Keratinocyte (primary cell): ENCODE measurements around the gene NR1H4. TPM values are rescaled to one million over a fixed set of nuclear protein-coding genes. Genes with fewer than 3 reads are reported as not detected.

ENCODE experiments used
- DNase-seq: peaks from one replicate; pipeline ENCODE4 v3.0.0-alpha.2; 2011; ENCODE audit warnings: low read depth, missing footprints, low spot score
- FAIRE-seq: peaks from 2 replicates; lab custom pipeline; 2011; peaks lifted over from hg19 to GRCh38; lab: Jason Lieb, UNC
- H2AFZ ChIP-seq: 2 replicates; pipeline ENCODE4 v1.6.0; 2012; ENCODE audit warnings: low read length, control low read depth, inconsistent platforms; ENCODE audit not compliant: control insufficient read depth
- H3K27ac ChIP-seq: 2 replicates; pipeline ENCODE4 v1.5.1; 2011; ENCODE audit warnings: low read length; ENCODE audit not compliant: control insufficient read depth, insufficient read depth
- H3K27me3 ChIP-seq: 3 replicates; pipeline ENCODE4 v1.6.0; 2011; ENCODE audit warnings: low read length; ENCODE audit not compliant: control insufficient read depth, insufficient read depth; ENCODE audit errors: extremely low read depth
- H3K36me3 ChIP-seq, 2 experiments: 2 replicates in 1 of 2; 3 replicates in 1 of 2; pipeline ENCODE4 v1.5.1; 2011; ENCODE audit warnings: low read length in 2 of 2, mild to moderate bottlenecking in 1 of 2; ENCODE audit not compliant: control insufficient read depth in 2 of 2, insufficient read depth in 2 of 2; ENCODE audit errors: extremely low read depth in 1 of 2
- H3K4me1 ChIP-seq: 3 replicates; pipeline ENCODE4 v1.5.1; 2011; ENCODE audit warnings: low read length; ENCODE audit not compliant: control insufficient read depth, insufficient read depth; ENCODE audit errors: extremely low read depth
- H3K4me2 ChIP-seq: 3 replicates; pipeline ENCODE4 v1.6.0; 2011; ENCODE audit warnings: low read depth, low read length; ENCODE audit not compliant: control insufficient read depth, insufficient read depth; ENCODE audit errors: extremely low read depth
- H3K4me3 ChIP-seq, 3 experiments: fragments of 200-600 bp in 1 of 3; sonication (generic) in 1 of 3; 2 replicates in 2 of 3; 3 replicates in 1 of 3; pipeline ENCODE4 v1.5.1; 2011 to 2016; ENCODE audit warnings: low read length in 3 of 3, mild to moderate bottlenecking in 3 of 3, control low read depth in 2 of 3, inconsistent platforms in 1 of 3, low read depth in 1 of 3, mixed read lengths in 1 of 3, mixed run types in 1 of 3, moderate library complexity in 1 of 3; ENCODE audit not compliant: control insufficient read depth in 2 of 3, insufficient read depth in 2 of 3; ENCODE audit errors: extremely low read depth in 1 of 3
- H3K79me2 ChIP-seq: 2 replicates; pipeline ENCODE4 v1.6.0; 2012; ENCODE audit warnings: low read length; ENCODE audit not compliant: control insufficient read depth, insufficient read depth
- H3K9ac ChIP-seq: 3 replicates; pipeline ENCODE4 v1.6.0; 2011; ENCODE audit warnings: low read length; ENCODE audit not compliant: control insufficient read depth, insufficient read depth; ENCODE audit errors: extremely low read depth
- H3K9me1 ChIP-seq: 3 replicates; pipeline ENCODE4 v1.6.0; 2011; ENCODE audit warnings: low read length; ENCODE audit not compliant: control insufficient read depth, insufficient read depth; ENCODE audit errors: extremely low read depth
- H3K9me3 ChIP-seq: 2 replicates; pipeline ENCODE4 v1.5.1; 2012; ENCODE audit warnings: low read depth, low read length; ENCODE audit not compliant: control insufficient read depth
- H4K20me1 ChIP-seq: 3 replicates; pipeline ENCODE4 v1.6.0; 2011; ENCODE audit warnings: low read length; ENCODE audit not compliant: control insufficient read depth, insufficient read depth; ENCODE audit errors: extremely low read depth
- CTCF ChIP-seq, 3 experiments: IDR thresholded peaks in 1 of 3; conservative IDR thresholded peaks in 1 of 3; optimal IDR thresholded peaks in 1 of 3; 2 replicates in 2 of 3; 3 replicates in 1 of 3; pipeline versions ENCODE3 to v1.5.1; 2011; ENCODE audit warnings: low read length in 3 of 3, mild to moderate bottlenecking in 3 of 3, moderate library complexity in 2 of 3, control low read depth in 1 of 3, inconsistent platforms in 1 of 3; ENCODE audit not compliant: insufficient read depth in 2 of 3; ENCODE audit errors: extremely low read depth in 1 of 3
- EZH2 ChIP-seq: IDR thresholded peaks from one replicate; pipeline ENCODE4 v1.6.1; 2012; ENCODE audit warnings: inconsistent platforms, mild to moderate bottlenecking, low read length, moderate library complexity
- dilution Hi-C: fragments of 300-500 bp; cut with MboI; formaldehyde crosslinking; loops from one replicate; pipeline ENCODE4 v1.7.0; 2020; ENCODE audit warnings: low sequenced_read_pairs; ENCODE audit not compliant: extremely low pct_ligation_motif_present
- polyA plus RNA-seq, 5 experiments: library from polyadenylated mRNA; depleted of rRNA in 3 of 5; stranded (reverse) in 3 of 5; stranded (forward) in 1 of 5; unstranded in 1 of 5; fragments of >200 nt; gene quantifications; 1 replicate in 1 of 5; 2 replicates in 3 of 5; 3 replicates in 1 of 5; pipeline versions ENCODE4 v1.2.1 to v1.2.3, GENCODE V29; 2011 to 2012; ENCODE audit warnings: missing spikeins in 2 of 5, low read depth in 1 of 5, low replicate concordance in 1 of 5

Gene NR1H4
- polyA plus RNA-seq, 1 donor (not counting 4 experiments of a cell fraction or from before 2014, with no cell fraction given) = not detected

- dilution Hi-C loops = no loop called here
- TF ChIP-seq EZH2 = no peak
- TF ChIP-seq CTCF (optimal IDR thresholded peaks at IDR 0.05 in 1 of 3, IDR thresholded peaks at IDR 0.05 in 1 of 3, conservative IDR thresholded peaks at IDR 0.05 in 1 of 3; ENCODE audit: extremely low read depth in 1 of 3, insufficient read depth in 2 of 3, low read length in 3 of 3) = no peak
- H3K4me2 ChIP-seq = no peak overlapping the region
These were observed 54.9 kb downstream of the NR1H4 start for GRCh38 chr12:100528471-100529127.

GRCh38 chr12:100529756-100530350 is 56.2 kb downstream of the NR1H4 start:
- no peak overlapping the region for H3K4me3 ChIP-seq
- no peak overlapping the region for H3K4me2 ChIP-seq
- no peak for DNase-seq
- H3K79me2 ChIP-seq = no peaks in the 10 kb centered on the region
- H4K20me1 ChIP-seq = no peaks in the 10 kb centered on the region
- H2AFZ ChIP-seq = no peak overlapping the region
- dilution Hi-C loops = no loop called here
- no peak overlapping the region for H3K9ac ChIP-seq
- H3K9me3 ChIP-seq = no peaks in the 10 kb centered on the region
- FAIRE-seq = no peak
- no peak overlapping the region for H3K27ac ChIP-seq
- no peaks in the 10 kb centered on the region for H3K27me3 ChIP-seq
- no peaks in the 10 kb centered on the region for H3K4me1 ChIP-seq
- no peaks in the 10 kb centered on the region for H3K36me3 ChIP-seq
- TF ChIP-seq CTCF (optimal IDR thresholded peaks at IDR 0.05 in 1 of 3, IDR thresholded peaks at IDR 0.05 in 1 of 3, conservative IDR thresholded peaks at IDR 0.05 in 1 of 3; ENCODE audit: extremely low read depth in 1 of 3, insufficient read depth in 2 of 3, low read length in 3 of 3) (no peak), EZH2 (no peak)
- no peaks in the 10 kb centered on the region for H3K9me1 ChIP-seq

More at GRCh38 chr12:100528471-100529127, 54.9 kb downstream of the NR1H4 start:
- no peak for DNase-seq
- H2AFZ ChIP-seq = no peak overlapping the region
- no peaks in the 10 kb centered on the region for H3K36me3 ChIP-seq
- H3K27me3 ChIP-seq = no peaks in the 10 kb centered on the region
- FAIRE-seq = no peak
- H3K9me1 ChIP-seq = no peaks in the 10 kb centered on the region
- H3K9ac ChIP-seq = no peak overlapping the region
- H3K9me3 ChIP-seq = no peaks in the 10 kb centered on the region
- no peaks in the 10 kb centered on the region for H3K4me1 ChIP-seq
- H3K4me3 ChIP-seq = no peak overlapping the region
- no peaks in the 10 kb centered on the region for H3K79me2 ChIP-seq
- H3K27ac ChIP-seq = no peak overlapping the region
- H4K20me1 ChIP-seq = no peaks in the 10 kb centered on the region
